ENCODE results near the gene PIGH. TPM values are rescaled to one million over a fixed set of nuclear protein-coding genes. Genes with fewer than 3 reads are reported as not detected.

Gene PIGH
- total and polyA plus RNA-seq, 2 of the 13 experiments (the other 11 are each of a cell fraction or from before 2014, with no cell fraction given) = 30.0 to 43.5 TPM

- Histone ChIP-seq H3K36me3 (replicated peaks in 1 of 2; ENCODE audit: control insufficient read depth in 1 of 2, insufficient read depth in 2 of 2, low read length in 2 of 2) (no peaks in the 10 kb centered on the region; a peak in 1 of 5 replicates), H3K27ac (ENCODE audit: extremely low read length, insufficient read depth, low read length) (peak overlapping the region; percentile 61), H3K9me3 (ENCODE audit: low read length) (no peaks in the 10 kb centered on the region), H2AFZ (ENCODE audit: low read length) (no peak overlapping the region), H3K9ac (ENCODE audit: insufficient read depth, low read depth, low read length) (peak overlapping the region; percentile 85), H3K4me2 (ENCODE audit: low read depth, low read length) (peak overlapping the region; percentile 86), H3K4me1 (ENCODE audit: insufficient read depth, low read length) (peaks cover 51% of the 10 kb centered on the region), H3K4me3 (replicated peaks in 1 of 3; ENCODE audit: insufficient read depth in 1 of 3, low read depth in 2 of 3, low read length in 3 of 3) (peak overlapping the region; percentile 81 to 95 (median 88)), H3K27me3 (ENCODE audit: control insufficient read depth in 1 of 2, insufficient read depth in 2 of 2, low read length in 2 of 2) (0 out of 5 replicates have a peak, but pooled peaks cover 0 to 5% of the 10 kb centered on the region in 2 experiments), H3K79me2 (ENCODE audit: insufficient read depth, low read length) (no peaks in the 10 kb centered on the region), H4K20me1 (ENCODE audit: insufficient read depth, low read length) (no peaks in the 10 kb centered on the region)
- no peak for FAIRE-seq
- ChIA-PET POLR2A (interaction anchor here (0.8 to 1.8 kb wide), 5 partner anchors 16 to 109 kb away, joined by 3 to 9 read pairs (median 5); partner anchors contain the start of genes PIGH and RDH11), CTCF (ENCODE audit: low intra/inter-chr PET ratio, low total read pairs) (no interaction called here)
- WGBS (ENCODE audit: low lambda C conversion rate) = 38% methylated on average over 18 of the region's 19 CpGs
- TSS peak; percentile 75 for BruUV-seq (replicated peaks)
- peak; percentile 10; the same call in 2 of the 3 replicates for ATAC-seq
- TF ChIP-seq ZNF34 (CRISPR knock-in tag; IDR thresholded peaks at IDR 0.05; ENCODE audit: borderline replicate concordance) (0 out of 2 replicates have a peak, but pooled peaks have one; percentile 66), SRSF9 (IDR thresholded peaks at IDR 0.05; ENCODE audit: borderline replicate concordance, insufficient read depth, low read depth, low read length, poor library complexity, severe bottlenecking) (no peak), SETDB1 (CRISPR knock-in tag; IDR thresholded peaks at IDR 0.05; ENCODE audit: borderline replicate concordance) (no peak), GATAD2A (CRISPR knock-in tag; IDR thresholded peaks at IDR 0.05) (no peak), SALL2 (CRISPR knock-in tag; IDR thresholded peaks at IDR 0.05) (0 out of 2 replicates have a peak, but pooled peaks have one; percentile 64)
- intact Hi-C loops (cut with micrococcal nuclease; ENCODE audit: unreplicated experiment) (no loop called here), in situ Hi-C loops (cut with HindIII; ENCODE audit: extremely low pct_ligation_motif_present, low pct_unique_long_range_greater_than_20kb) (loop anchor here (25.0 kb wide), 1 partner anchor 1192 kb away; no protein-coding TSS in a partner anchor)
- no peak for DNase-seq (ENCODE audit: low spot score)
These were observed 20.2 kb upstream of the PIGH start for GRCh38 chr14:67620217-67620785.

Measured in HepG2 (cell line).